HepG2 (cell line): ENCODE data around the gene NMNAT1. TPM values are rescaled to one million over a fixed set of nuclear protein-coding genes. Genes with fewer than 3 reads are reported as not detected.

Experiments
- ARID2 ChIP-seq: sonication (generic); formaldehyde crosslinking; IDR thresholded peaks from 2 replicates; pipeline ENCODE4 v1.8.1; 2022; ENCODE audit warnings: mild to moderate bottlenecking, missing genetic modification reagents, borderline replicate concordance
- ATF5 ChIP-seq: sonication (generic); formaldehyde crosslinking; IDR thresholded peaks from 2 replicates; pipeline ENCODE4 v1.4.0; 2020; ENCODE audit warnings: mild to moderate bottlenecking, low read depth, missing genetic modification reagents
- GFI1 ChIP-seq: sonication (generic); formaldehyde crosslinking; IDR thresholded peaks from 2 replicates; pipeline ENCODE4 v1.5.0; 2020; ENCODE audit warnings: missing genetic modification reagents, mild to moderate bottlenecking, borderline replicate concordance
- HNF1B ChIP-seq: sonication (generic); formaldehyde crosslinking; IDR thresholded peaks from 2 replicates; pipeline ENCODE4 v1.5.1; 2020; ENCODE audit warnings: mild to moderate bottlenecking, moderate library complexity, missing genetic modification reagents
- IRF1 ChIP-seq: sonication (generic); formaldehyde crosslinking; IDR thresholded peaks from 2 replicates; pipeline ENCODE4 v1.4.0; 2020; ENCODE audit warnings: low read depth, mild to moderate bottlenecking, missing genetic modification reagents
- KDM4B ChIP-seq: sonication (generic); formaldehyde crosslinking; IDR thresholded peaks from 2 replicates; pipeline ENCODE4 v1.4.0; 2020; ENCODE audit warnings: missing genetic modification reagents
- KIAA2018 ChIP-seq: sonication (generic); formaldehyde crosslinking; IDR thresholded peaks from 2 replicates; pipeline ENCODE4 v1.5.0; 2020; ENCODE audit warnings: mild to moderate bottlenecking, missing genetic modification reagents, borderline replicate concordance
- KLF11 ChIP-seq: IDR thresholded peaks from 2 replicates; pipeline ENCODE4 v1.6.1; 2016; ENCODE audit warnings: missing compliant biosample characterization
- RBFOX2 ChIP-seq: fragments of 200-400 bp; formaldehyde crosslinking; IDR thresholded peaks from 2 replicates; pipeline ENCODE4 v1.6.1; 2017; ENCODE audit warnings: low read depth, mild to moderate bottlenecking, low read length
- SNRNP70 ChIP-seq: fragments of 200-400 bp; formaldehyde crosslinking; IDR thresholded peaks from 2 replicates; pipeline ENCODE4 v1.6.1; 2017; ENCODE audit warnings: mild to moderate bottlenecking, low read depth, low read length, moderate library complexity
- SP140L ChIP-seq: sonication (generic); formaldehyde crosslinking; IDR thresholded peaks from 2 replicates; pipeline ENCODE4 v1.4.0; 2020; ENCODE audit warnings: missing genetic modification reagents, borderline replicate concordance
- TCF7 ChIP-seq: sonication (generic); IDR thresholded peaks from 2 replicates; pipeline ENCODE4 v1.6.1; 2016; ENCODE audit warnings: antibody characterized with exemption, low read depth
- ZNF282 ChIP-seq: fragments of 450-650 bp; IDR thresholded peaks from 2 replicates; pipeline ENCODE4 v1.6.1; 2018; ENCODE audit not compliant: partially characterized antibody
- ZNF33B ChIP-seq: sonication (generic); formaldehyde crosslinking; IDR thresholded peaks from 2 replicates; pipeline ENCODE4 v1.5.1; 2020; ENCODE audit warnings: mild to moderate bottlenecking, missing genetic modification reagents
- ZNF558 ChIP-seq: sonication (generic); formaldehyde crosslinking; IDR thresholded peaks from 2 replicates; pipeline ENCODE4 v1.9.0; 2022; ENCODE audit warnings: mild to moderate bottlenecking, missing genetic modification reagents, borderline replicate concordance
- ZNF572 ChIP-seq: sonication (generic); formaldehyde crosslinking; IDR thresholded peaks from 2 replicates; pipeline ENCODE4 v1.5.1; 2020; ENCODE audit warnings: mild to moderate bottlenecking, missing genetic modification reagents
- ZNF7 ChIP-seq: IDR thresholded peaks from 2 replicates; pipeline ENCODE4 v1.6.1; 2016; ENCODE audit warnings: missing biosample characterization, missing genetic modification reagents
- ZSCAN9 ChIP-seq: IDR thresholded peaks from 2 replicates; pipeline ENCODE4 v1.6.1; 2016; ENCODE audit warnings: borderline replicate concordance
- polyA plus RNA-seq, 8 experiments: library from polyadenylated mRNA; depleted of rRNA in 3 of 8; stranded (reverse) in 7 of 8; unstranded in 1 of 8; fragments of >200 nt; fragmentation: Illumina TruSeq in 4 of 8; extraction: Trizol in 4 of 8; gene quantifications; 2 replicates each; pipeline versions ENCODE4 v1.2.1 to v1.2.3, GENCODE V29; 2011 to 2016; ENCODE audit warnings: low read depth in 4 of 8, missing spikeins in 1 of 8, mixed read lengths in 1 of 8; ENCODE audit not compliant: insufficient read depth in 1 of 8
- total RNA-seq, 5 experiments: library from RNA; depleted of rRNA; stranded (reverse); fragments of >200 nt; fragmentation: Illumina TruSeq; extraction: Trizol; gene quantifications; 2 replicates each; pipeline ENCODE4 v1.2.3, GENCODE V29; 2016; ENCODE audit warnings: low read depth in 1 of 5

The NMNAT1 gene
- total and polyA plus RNA-seq, 2 of the 13 experiments (the other 11 are each of a cell fraction or from before 2014, with no cell fraction given): 5.6 to 12.2 TPM

GRCh38 chr1:9929431-9930385 lies 13.6 kb upstream of the NMNAT1 start (continued):
- TF ChIP-seq KLF11 (no peak), ZSCAN9 (CRISPR knock-in tag) (no peak), KDM4B (no peak), IRF1 (CRISPR knock-in tag) (no peak), ZNF572 (CRISPR knock-in tag) (no peak), SNRNP70 (no peak), RBFOX2 (peak; percentile 43), SP140L (CRISPR knock-in tag) (no peak), ARID2 (no peak), ATF5 (CRISPR knock-in tag) (no peak), KIAA2018 (CRISPR knock-in tag) (no peak), TCF7 (peak; percentile 60; the same call in 1 of the 2 replicates), ZNF282 (no peak), HNF1B (CRISPR knock-in tag) (peak; percentile 30), ZNF558 (no peak), ZNF33B (CRISPR knock-in tag) (no peak), GFI1 (CRISPR knock-in tag) (no peak; the same call in 1 of the 2 replicates), ZNF7 (CRISPR knock-in tag) (no peak)
